ENCODE data around the gene ARL6IP5. TPM values are rescaled to one million over a fixed set of nuclear protein-coding genes. Genes with fewer than 3 reads are reported as not detected.
A peak's percentile ranks its signal among the peaks of the same experiment; 100 is the strongest.

ARL6IP5 gene
- total RNA-seq, 3 donors from 2014 or later (not counting 1 experiment from before 2014, with no cell fraction given) = 98.1 to 132 (median 105) TPM

DNA sequence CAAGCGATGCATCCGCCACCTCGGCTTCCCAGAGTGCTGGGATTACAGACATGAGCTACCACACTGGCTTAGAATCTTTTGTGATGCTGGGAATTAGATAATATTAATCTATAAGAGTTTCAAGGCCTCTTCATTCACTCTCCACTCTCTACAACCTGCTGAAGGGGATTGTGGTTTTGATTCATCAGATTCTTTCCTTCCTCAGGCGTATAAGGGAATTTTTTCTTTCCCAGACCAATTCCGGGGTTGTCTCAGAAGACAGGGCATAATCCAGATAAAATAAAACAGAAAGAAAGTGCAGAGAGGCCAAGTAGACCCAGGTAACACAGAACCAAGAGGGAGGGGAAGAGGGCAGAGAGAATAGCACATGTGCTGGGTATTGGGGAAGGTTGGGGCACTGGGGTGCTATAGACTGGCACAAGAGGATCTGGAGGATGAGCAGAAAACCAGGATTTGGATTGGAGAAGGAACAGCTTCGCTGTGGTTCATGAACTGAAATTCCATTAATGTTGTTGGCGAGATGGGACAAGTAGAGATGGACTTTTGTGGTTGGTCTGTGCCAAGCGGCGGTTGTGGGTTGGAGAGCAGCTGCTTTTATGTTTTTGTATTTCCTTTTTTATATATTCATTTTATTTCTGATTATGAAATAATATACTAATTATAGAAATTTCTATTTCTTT lies 12.8 kb downstream of the ARL6IP5 start:
- Mint-ChIP-seq H3K4me1 (peaks cover 71 to 74% of the 10 kb centered on the region in 2 donors), H3K36me3 (no peaks in the 10 kb centered on the region), H3K27ac (peak overlapping the region; percentile 91 to 93), H3K9me3 (no peaks in the 10 kb centered on the region), H3K27me3 (ENCODE audit: low read depth in 2 of 2) (no peaks in the 10 kb centered on the region), H3K4me3 (no peak overlapping the region)
- H3K9me3 ChIP-seq (ENCODE audit: control insufficient read depth, insufficient read depth, low read length) = no peaks in the 10 kb centered on the region
- TF ChIP-seq, protein P1, sequence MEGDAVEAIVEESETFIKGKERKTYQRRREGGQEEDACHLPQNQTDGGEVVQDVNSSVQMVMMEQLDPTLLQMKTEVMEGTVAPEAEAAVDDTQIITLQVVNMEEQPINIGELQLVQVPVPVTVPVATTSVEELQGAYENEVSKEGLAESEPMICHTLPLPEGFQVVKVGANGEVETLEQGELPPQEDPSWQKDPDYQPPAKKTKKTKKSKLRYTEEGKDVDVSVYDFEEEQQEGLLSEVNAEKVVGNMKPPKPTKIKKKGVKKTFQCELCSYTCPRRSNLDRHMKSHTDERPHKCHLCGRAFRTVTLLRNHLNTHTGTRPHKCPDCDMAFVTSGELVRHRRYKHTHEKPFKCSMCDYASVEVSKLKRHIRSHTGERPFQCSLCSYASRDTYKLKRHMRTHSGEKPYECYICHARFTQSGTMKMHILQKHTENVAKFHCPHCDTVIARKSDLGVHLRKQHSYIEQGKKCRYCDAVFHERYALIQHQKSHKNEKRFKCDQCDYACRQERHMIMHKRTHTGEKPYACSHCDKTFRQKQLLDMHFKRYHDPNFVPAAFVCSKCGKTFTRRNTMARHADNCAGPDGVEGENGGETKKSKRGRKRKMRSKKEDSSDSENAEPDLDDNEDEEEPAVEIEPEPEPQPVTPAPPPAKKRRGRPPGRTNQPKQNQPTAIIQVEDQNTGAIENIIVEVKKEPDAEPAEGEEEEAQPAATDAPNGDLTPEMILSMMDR (IDR thresholded peaks at IDR 0.05) = no peak
- H3K4me3 ChIP-seq (ENCODE audit: low read length) = no peak overlapping the region
- H3K36me3 ChIP-seq (ENCODE audit: control insufficient read depth, insufficient read depth, low read length) = peaks cover 16% of the 10 kb centered on the region
- WGBS (ENCODE audit: insufficient coverage) = 80% methylated on average over 6 of the region's 9 CpGs
- no peak overlapping the region for H3K27ac ChIP-seq (ENCODE audit: low read length)
- DNase-seq (no peak), ATAC-seq (no peak)
- intact Hi-C loops (cut with micrococcal nuclease) = no loop called here
- H3K27me3 ChIP-seq (ENCODE audit: control insufficient read depth, insufficient read depth, low read length) = no peaks in the 10 kb centered on the region
- peaks cover 51% of the 10 kb centered on the region for H3K4me1 ChIP-seq (ENCODE audit: control insufficient read depth, insufficient read depth, low read length)

DNA sequence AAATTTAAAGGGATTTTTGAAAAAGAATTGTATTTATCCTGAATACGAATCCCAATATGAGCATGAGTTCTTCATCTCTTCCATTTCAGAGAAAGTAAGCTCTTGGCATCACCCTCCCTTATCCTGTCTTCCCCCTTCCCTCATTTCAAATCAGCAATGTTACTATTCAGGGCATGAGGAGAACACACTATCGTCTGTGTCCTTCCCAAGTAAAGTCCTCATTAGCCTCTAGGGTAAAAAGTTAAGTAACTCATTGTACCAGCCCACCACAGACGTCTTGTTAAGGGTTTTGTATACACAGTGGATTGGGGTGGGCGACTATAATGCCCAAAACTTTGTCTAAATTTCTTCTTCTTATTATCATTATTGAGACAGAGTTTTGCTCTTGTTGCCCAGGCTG lies 14.8 kb downstream of the ARL6IP5 start:
- Mint-ChIP-seq H3K27ac (peak overlapping the region; percentile 29 to 75), H3K4me1 (peaks cover 66% of the 10 kb centered on the region in 2 donors), H3K4me3 (no peak overlapping the region), H3K36me3 (peaks cover 19% of the 10 kb centered on the region), H3K27me3 (ENCODE audit: low read depth in 2 of 2) (no peaks in the 10 kb centered on the region), H3K9me3 (no peaks in the 10 kb centered on the region)
- H3K4me3 ChIP-seq (ENCODE audit: low read length) = no peak overlapping the region
- H3K27ac ChIP-seq (ENCODE audit: low read length) = no peak overlapping the region
- no peak for ATAC-seq
- 100% methylated on average over 3 of the region's 4 CpGs for WGBS (ENCODE audit: insufficient coverage)
- H3K27me3 ChIP-seq (ENCODE audit: control insufficient read depth, insufficient read depth, low read length) = no peaks in the 10 kb centered on the region
- intact Hi-C loops (cut with micrococcal nuclease) = no loop called here
- no peaks in the 10 kb centered on the region for H3K9me3 ChIP-seq (ENCODE audit: control insufficient read depth, insufficient read depth, low read length)
- H3K36me3 ChIP-seq (ENCODE audit: control insufficient read depth, insufficient read depth, low read length) = peaks cover 36% of the 10 kb centered on the region
- peaks cover 31% of the 10 kb centered on the region for H3K4me1 ChIP-seq (ENCODE audit: control insufficient read depth, insufficient read depth, low read length)
- DNase-seq = no peak
- TF ChIP-seq, protein P1 (IDR thresholded peaks at IDR 0.05) = no peak

DNA sequence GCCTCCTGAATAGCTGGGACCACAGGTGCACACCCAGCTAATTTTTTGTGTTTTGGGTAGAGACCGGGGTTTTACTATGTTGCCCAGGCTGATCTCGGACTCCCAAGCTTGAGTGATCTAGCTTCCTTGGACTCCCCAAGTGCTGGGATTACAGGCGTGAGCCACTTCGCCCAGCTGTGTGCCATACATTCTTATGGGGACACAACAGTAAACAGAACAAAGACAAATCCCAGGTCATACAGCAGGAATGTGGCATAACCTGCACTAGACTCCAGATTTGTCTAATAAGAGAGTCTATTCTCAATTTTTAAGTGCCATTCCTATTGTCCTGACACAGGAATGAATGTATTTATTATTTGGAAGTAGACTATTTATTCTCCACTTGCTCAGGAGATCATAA lies 17.6 kb downstream of the ARL6IP5 start:
- no peak overlapping the region for H3K4me3 ChIP-seq (ENCODE audit: low read length)
- Mint-ChIP-seq H3K9me3 (no peaks in the 10 kb centered on the region), H3K4me3 (no peak overlapping the region), H3K27me3 (ENCODE audit: low read depth in 2 of 2) (no peaks in the 10 kb centered on the region), H3K4me1 (peaks cover 46 to 47% of the 10 kb centered on the region in 2 donors), H3K27ac (peak overlapping the region; percentile 77 to 82), H3K36me3 (peaks cover 25% of the 10 kb centered on the region)
- no peak for DNase-seq
- intact Hi-C loops (cut with micrococcal nuclease) = no loop called here
- H3K4me1 ChIP-seq (ENCODE audit: control insufficient read depth, insufficient read depth, low read length) = peaks cover 10% of the 10 kb centered on the region
- ATAC-seq = no peak
- H3K27ac ChIP-seq (ENCODE audit: low read length) = no peak overlapping the region
- H3K9me3 ChIP-seq (ENCODE audit: control insufficient read depth, insufficient read depth, low read length) = no peaks in the 10 kb centered on the region
- 95% methylated on average over 4 of the region's 4 CpGs for WGBS (ENCODE audit: insufficient coverage)
- no peaks in the 10 kb centered on the region for H3K27me3 ChIP-seq (ENCODE audit: control insufficient read depth, insufficient read depth, low read length)
- TF ChIP-seq, protein P1 (IDR thresholded peaks at IDR 0.05) = no peak
- peaks cover 49% of the 10 kb centered on the region for H3K36me3 ChIP-seq (ENCODE audit: control insufficient read depth, insufficient read depth, low read length)

DNA sequence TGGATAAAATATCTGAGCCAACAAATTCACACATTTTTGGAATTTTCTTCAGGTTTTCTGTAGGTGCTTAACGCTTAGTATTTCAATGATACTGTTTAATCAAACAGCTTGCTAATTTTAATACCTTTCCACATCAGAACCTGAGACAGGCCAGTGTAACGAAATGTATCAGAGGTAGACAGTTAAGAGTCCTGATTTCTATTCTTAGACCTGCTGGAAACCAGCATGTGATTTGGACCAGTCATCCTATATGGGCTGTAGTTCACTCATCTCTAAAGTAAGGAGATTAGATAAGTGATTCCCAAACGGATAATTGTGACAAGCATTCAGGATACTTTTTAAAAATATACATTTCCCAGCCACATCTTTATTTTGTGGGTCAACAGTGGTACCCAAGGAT lies 18.4 kb downstream of the ARL6IP5 start:
- Mint-ChIP-seq H3K4me3 (no peak overlapping the region), H3K27me3 (ENCODE audit: low read depth in 2 of 2) (no peaks in the 10 kb centered on the region), H3K4me1 (peaks cover 40 to 41% of the 10 kb centered on the region in 2 donors), H3K9me3 (no peaks in the 10 kb centered on the region), H3K27ac (peak overlapping the region; percentile 48 to 82), H3K36me3 (peaks cover 25% of the 10 kb centered on the region)
- no peaks in the 10 kb centered on the region for H3K9me3 ChIP-seq (ENCODE audit: control insufficient read depth, insufficient read depth, low read length)
- no peaks in the 10 kb centered on the region for H3K27me3 ChIP-seq (ENCODE audit: control insufficient read depth, insufficient read depth, low read length)
- TF ChIP-seq, protein P1 (IDR thresholded peaks at IDR 0.05) = no peak
- WGBS (ENCODE audit: insufficient coverage) = 100% methylated on average over 2 of the region's 3 CpGs
- peaks cover 4% of the 10 kb centered on the region for H3K4me1 ChIP-seq (ENCODE audit: control insufficient read depth, insufficient read depth, low read length)
- ATAC-seq = no peak
- peaks cover 49% of the 10 kb centered on the region for H3K36me3 ChIP-seq (ENCODE audit: control insufficient read depth, insufficient read depth, low read length)
- no peak for DNase-seq
- intact Hi-C loops (cut with micrococcal nuclease) = no loop called here
- no peak overlapping the region for H3K4me3 ChIP-seq (ENCODE audit: low read length)
- no peak overlapping the region for H3K27ac ChIP-seq (ENCODE audit: low read length)
